ENCODE measurements around the gene CLNK.

The CLNK gene

GRCh38 chr4:10605031-10605430 lies 79.5 kb downstream of the CLNK start:
- peak overlapping the region; percentile 83; the same call in 1 of the 2 replicates for H3K27ac ChIP-seq
- TF ChIP-seq, protein P1, sequence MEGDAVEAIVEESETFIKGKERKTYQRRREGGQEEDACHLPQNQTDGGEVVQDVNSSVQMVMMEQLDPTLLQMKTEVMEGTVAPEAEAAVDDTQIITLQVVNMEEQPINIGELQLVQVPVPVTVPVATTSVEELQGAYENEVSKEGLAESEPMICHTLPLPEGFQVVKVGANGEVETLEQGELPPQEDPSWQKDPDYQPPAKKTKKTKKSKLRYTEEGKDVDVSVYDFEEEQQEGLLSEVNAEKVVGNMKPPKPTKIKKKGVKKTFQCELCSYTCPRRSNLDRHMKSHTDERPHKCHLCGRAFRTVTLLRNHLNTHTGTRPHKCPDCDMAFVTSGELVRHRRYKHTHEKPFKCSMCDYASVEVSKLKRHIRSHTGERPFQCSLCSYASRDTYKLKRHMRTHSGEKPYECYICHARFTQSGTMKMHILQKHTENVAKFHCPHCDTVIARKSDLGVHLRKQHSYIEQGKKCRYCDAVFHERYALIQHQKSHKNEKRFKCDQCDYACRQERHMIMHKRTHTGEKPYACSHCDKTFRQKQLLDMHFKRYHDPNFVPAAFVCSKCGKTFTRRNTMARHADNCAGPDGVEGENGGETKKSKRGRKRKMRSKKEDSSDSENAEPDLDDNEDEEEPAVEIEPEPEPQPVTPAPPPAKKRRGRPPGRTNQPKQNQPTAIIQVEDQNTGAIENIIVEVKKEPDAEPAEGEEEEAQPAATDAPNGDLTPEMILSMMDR (conservative IDR thresholded peaks at IDR 0.05), result no peak

DNA sequence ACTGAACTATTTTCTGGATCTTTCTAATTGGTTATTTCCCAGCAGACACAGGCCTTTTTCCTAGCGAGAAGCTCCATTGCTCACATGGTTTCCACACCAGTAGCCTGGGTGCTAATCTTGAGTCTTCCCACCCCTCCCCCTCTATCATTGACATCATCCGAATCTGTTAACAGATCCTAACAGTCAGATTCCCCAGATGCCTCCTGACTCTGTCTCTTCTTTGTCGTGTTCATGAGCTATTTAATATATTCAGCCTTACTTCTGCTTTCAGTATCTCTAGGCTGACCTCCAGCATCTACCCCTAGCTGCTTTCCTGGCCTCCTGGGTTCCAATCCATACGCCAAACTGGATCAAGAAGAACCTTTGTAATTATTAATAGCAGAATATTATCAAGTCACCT lies 85.0 kb downstream of the CLNK start:
- TF ChIP-seq, protein P1 (conservative IDR thresholded peaks at IDR 0.05), result no peak
- H3K27ac ChIP-seq, result no peak overlapping the region

DNA sequence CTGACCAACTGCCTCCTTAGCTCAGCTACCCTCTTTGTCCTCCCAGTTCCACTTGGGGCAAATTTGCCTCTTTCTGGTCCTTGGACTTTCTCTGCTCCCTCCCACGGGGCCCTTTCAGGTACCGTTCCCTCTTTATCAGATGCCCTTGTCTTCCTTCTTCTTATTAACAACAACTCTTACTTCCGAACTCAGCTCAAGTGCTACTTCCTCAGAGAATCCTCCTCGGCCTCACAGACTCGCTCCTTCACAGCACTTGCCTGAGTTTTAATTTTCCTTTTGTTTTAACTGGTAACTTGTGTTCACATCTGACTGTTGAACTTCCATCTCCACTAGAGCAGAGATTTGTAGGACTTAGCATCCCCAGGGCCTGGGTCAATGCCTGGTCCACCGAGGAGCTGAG lies 85.7 kb downstream of the CLNK start:
- no peak overlapping the region for H3K27ac ChIP-seq
- TF ChIP-seq, protein P1 (conservative IDR thresholded peaks at IDR 0.05), result no peak

DNA sequence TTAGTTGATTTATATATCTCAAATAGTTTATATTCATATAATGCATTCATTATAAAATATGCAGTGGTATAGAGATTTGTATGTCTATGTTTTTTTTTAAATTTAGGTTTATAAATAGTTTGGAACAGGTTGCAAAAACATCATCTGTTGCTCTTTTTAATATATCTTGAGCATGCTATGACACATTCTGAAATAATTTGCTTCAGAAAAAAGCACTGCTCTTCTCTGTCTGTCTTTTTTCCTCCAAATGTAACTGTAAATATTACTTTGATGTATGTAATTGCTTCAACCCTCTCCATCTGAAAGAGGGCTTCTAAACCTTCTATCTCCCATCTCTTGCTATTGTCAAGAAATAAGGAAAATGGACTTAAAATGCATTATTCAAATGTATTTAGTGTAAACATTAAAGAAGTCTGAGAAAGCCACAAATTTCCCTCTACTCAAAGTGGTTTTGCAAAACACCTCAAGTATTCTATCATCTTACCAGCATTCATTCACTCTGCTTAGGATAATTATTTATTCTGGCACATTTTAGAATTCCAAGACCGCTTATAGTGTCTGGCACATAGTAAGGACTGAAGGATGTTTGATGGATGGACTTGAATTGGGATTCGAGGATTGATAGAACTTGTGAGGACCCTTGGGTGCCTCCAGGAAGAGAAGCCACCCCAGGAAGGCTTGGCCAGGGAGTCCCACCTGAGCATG lies 87.8 kb downstream of the CLNK start:
- no peak overlapping the region for H3K27ac ChIP-seq
- TF ChIP-seq, protein P1 (conservative IDR thresholded peaks at IDR 0.05), result no peak

DNA sequence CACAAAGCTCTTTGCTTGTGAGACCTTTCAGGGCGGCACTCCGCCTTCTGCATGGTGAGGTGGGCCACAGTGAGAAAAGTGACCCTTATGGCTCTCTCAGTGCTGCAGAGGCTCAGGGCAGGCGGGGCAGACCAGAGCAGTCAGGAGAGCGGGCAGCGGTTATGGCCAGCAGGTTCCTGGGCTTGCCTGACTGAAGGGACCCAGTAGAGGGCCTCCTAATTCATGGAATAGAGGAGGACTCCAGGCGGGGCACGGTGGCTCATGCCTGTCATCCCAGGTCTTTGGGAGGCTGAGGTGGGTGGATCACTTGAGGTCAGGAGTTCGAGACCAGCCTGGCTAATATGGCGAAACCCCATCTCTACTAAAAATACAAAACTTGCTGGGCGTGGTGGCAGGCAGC lies 91.4 kb downstream of the CLNK start:
- TF ChIP-seq, protein P1 (conservative IDR thresholded peaks at IDR 0.05), result no peak
- no peak overlapping the region for H3K27ac ChIP-seq

DNA sequence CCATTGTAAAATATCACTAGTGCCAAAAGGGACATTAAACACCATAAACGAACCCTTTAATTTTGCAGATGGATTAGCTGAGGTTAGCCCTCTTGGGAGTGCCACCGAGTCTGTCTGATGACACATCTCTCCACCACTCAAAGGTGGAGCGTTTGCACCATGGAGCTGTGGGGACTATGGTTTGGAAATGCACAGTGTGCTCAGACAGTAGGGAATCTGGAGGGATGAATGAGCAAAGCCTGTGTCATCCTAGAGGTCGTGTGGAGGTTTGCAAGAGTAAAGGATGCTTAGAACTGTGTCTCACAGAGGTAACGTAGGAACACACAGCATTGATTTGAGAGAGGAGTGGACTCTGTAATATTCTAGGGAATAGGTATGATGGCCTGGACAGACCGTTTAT lies 93.7 kb downstream of the CLNK start:
- no peak overlapping the region for H3K27ac ChIP-seq

GRCh38 chr4:10589799-10590198 lies 94.8 kb downstream of the CLNK start:
- TF ChIP-seq, protein P1 (conservative IDR thresholded peaks at IDR 0.05), result no peak
- H3K27ac ChIP-seq, result no peak overlapping the region

More for the DNA sequence above, 93.7 kb downstream of the CLNK start:
- TF ChIP-seq, protein P1 (conservative IDR thresholded peaks at IDR 0.05), result no peak

All from VCaP (cell line).